ENCODE results near the gene RPS28. TPM values are rescaled to one million over a fixed set of nuclear protein-coding genes. Genes with fewer than 3 reads are reported as not detected.

The RPS28 gene
- total RNA-seq, 1 donor from 2014 or later = 1,645 TPM

GRCh38 chr19:8325454-8325853, 4.2 kb downstream of the RPS28 start:
- H3K4me3 ChIP-seq = no peak overlapping the region
- peaks cover 32% of the 10 kb centered on the region for H3K36me3 ChIP-seq
- no peak for ATAC-seq
- no peak for DNase-seq
- no peak for TF ChIP-seq CTCF (IDR thresholded peaks at IDR 0.05)
- intact Hi-C loops (cut with DNase I) = no loop called here
- no peak overlapping the region for H3K27ac ChIP-seq
- H3K27me3 ChIP-seq = no peaks in the 10 kb centered on the region
- H3K9me3 ChIP-seq = no peaks in the 10 kb centered on the region
- peaks cover 23% of the 10 kb centered on the region for H3K4me1 ChIP-seq

- intact Hi-C loops (cut with DNase I) = no loop called here
- ATAC-seq (peak; percentile 22), DNase-seq (no peak)
- no peak overlapping the region for H3K4me3 ChIP-seq
- no peak overlapping the region for H3K27ac ChIP-seq
- peaks cover 18% of the 10 kb centered on the region for H3K4me1 ChIP-seq
- peaks cover 18% of the 10 kb centered on the region for H3K27me3 ChIP-seq
- no peaks in the 10 kb centered on the region for H3K9me3 ChIP-seq
- peaks cover 26% of the 10 kb centered on the region for H3K36me3 ChIP-seq
- no peak for TF ChIP-seq CTCF (IDR thresholded peaks at IDR 0.05)
Observed at GRCh38 chr19:8329996-8330395, 8.7 kb downstream of the RPS28 start.

GRCh38 chr19:8331263-8331845, 10.1 kb downstream of the RPS28 start:
- DNase-seq = no peak
- no peak overlapping the region for H3K4me3 ChIP-seq
- ATAC-seq = no peak
- intact Hi-C loops (cut with DNase I) = no loop called here
- no peaks in the 10 kb centered on the region for H3K9me3 ChIP-seq
- peaks cover 26% of the 10 kb centered on the region for H3K36me3 ChIP-seq
- peaks cover 18% of the 10 kb centered on the region for H3K27me3 ChIP-seq
- no peak for TF ChIP-seq CTCF (IDR thresholded peaks at IDR 0.05)
- no peak overlapping the region for H3K27ac ChIP-seq
- peaks cover 18% of the 10 kb centered on the region for H3K4me1 ChIP-seq

- Histone ChIP-seq H3K4me3 (no peak overlapping the region), H3K36me3 (peaks cover 26% of the 10 kb centered on the region), H3K4me1 (peaks cover 24% of the 10 kb centered on the region), H3K9me3 (no peaks in the 10 kb centered on the region), H3K27me3 (peaks cover 18% of the 10 kb centered on the region), H3K27ac (no peak overlapping the region)
- intact Hi-C loops (cut with DNase I) = no loop called here
- DNase-seq = peak; percentile 71
- ATAC-seq = no peak
- no peak for TF ChIP-seq CTCF (IDR thresholded peaks at IDR 0.05)
Observed at GRCh38 chr19:8332976-8333766, 11.9 kb downstream of the RPS28 start.

GRCh38 chr19:8333767-8334457, 12.6 kb downstream of the RPS28 start:
- peaks cover 26% of the 10 kb centered on the region for H3K36me3 ChIP-seq
- ATAC-seq = no peak
- no peak for DNase-seq
- H3K4me3 ChIP-seq = no peak overlapping the region
- no peak overlapping the region for H3K27ac ChIP-seq
- intact Hi-C loops (cut with DNase I) = no loop called here
- peaks cover 28% of the 10 kb centered on the region for H3K4me1 ChIP-seq
- no peaks in the 10 kb centered on the region for H3K9me3 ChIP-seq
- TF ChIP-seq CTCF (IDR thresholded peaks at IDR 0.05) = no peak
- H3K27me3 ChIP-seq = peaks cover 18% of the 10 kb centered on the region
